ENCODE results near the gene NCOA6.

The NCOA6 gene

GRCh38 chr20:34825530-34826362, at the start of gene NCOA6:
TSS of gene NCOA6 (minus strand) at chr20:34825651. CDS start at chr20:34782355, 43,296 bp downstream.
- peak; percentile 92 for DNase-seq

DNA sequence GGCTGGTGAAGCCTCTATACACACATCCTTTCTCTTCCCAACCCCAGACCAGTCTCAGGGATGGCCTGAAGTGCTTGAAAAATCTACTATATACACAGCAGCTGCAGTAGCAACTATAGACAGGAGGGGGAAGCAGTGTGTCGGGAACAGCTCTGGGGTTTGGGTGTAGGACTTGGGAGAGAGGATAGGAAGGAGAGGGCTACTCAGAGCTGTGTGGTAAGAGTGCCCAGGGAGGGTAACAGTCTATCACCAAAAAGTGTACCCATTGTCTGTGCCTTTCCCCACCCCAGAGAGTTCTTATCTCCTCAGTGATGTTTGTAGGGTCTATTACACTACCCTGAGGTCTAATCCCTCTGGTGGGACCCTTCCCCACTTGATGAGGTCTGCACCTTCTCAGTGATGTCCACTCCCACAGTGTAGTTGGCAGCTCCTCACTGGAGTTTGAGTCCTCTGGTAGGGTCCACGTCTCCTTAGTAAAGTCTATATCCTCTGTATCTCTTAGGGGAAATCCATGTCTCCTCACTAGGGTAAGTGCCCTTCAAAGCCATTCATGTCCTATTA, 48.7 kb upstream of the NCOA6 start:
- DNase-seq = peak; percentile 92

DNA sequence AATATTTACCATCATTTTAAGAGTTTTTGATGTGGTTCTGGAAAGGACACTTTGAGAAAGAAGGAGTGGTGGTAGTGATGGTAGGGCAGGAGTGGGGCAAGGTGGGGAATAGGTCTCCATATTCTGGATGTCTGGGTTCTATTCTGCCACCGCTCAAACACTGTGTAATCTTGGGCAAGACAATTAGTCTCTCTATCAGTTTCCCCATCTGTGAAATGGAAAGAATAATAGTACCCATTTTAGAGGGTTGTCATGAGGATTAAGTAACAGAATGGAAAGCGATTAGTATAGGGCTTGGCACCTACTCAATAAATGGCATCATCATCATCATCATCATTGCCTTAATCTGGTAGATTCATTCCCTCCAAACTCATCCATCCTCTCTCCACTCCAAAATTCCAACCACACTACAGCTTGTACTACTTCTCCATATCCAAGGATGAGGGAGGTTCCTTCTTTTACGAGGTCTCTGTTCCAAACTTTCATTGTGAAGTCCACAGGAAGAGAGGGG, 48.2 kb upstream of the NCOA6 start:
- DNase-seq = no peak

GRCh38 chr20:34872622-34873224, 47.3 kb upstream of the NCOA6 start, which contains the start of gene GGT7:
TSS of gene GGT7 (minus strand) at chr20:34872856. CDS start at chr20:34872815, 41 bp downstream.
- peak; percentile 87 for DNase-seq

DNA sequence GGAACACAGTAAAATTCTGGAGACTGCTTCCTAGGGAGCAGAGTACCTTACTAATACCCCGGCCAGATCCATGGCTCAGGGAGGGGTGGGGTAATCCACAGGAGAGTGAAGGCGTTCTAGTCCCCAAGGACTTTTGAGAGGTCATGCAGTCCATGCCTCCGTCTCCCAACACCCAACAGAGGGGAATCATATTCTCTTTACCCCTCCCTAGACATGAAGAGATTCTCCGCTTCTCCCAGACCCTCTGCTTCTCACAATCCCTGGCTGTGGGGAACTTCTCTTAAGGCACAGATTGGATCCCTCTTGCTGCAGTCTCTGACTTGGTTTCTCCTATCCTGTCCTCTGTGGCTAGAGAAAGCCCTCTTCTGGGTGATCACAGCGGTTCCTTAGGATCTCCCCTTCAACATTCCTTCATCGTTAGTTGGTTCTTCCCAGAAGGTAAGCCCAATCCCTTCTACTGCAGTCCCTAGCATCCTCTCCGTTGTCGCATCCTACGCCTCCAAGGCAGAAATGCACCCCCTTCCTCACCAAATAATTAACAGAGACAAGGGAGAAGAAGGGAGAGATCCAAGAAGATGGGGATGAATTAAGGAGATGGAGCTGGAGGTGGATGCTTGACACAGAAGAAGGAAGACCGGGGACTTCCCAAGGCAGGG, 46.6 kb upstream of the NCOA6 start:
- no peak for DNase-seq

DNA sequence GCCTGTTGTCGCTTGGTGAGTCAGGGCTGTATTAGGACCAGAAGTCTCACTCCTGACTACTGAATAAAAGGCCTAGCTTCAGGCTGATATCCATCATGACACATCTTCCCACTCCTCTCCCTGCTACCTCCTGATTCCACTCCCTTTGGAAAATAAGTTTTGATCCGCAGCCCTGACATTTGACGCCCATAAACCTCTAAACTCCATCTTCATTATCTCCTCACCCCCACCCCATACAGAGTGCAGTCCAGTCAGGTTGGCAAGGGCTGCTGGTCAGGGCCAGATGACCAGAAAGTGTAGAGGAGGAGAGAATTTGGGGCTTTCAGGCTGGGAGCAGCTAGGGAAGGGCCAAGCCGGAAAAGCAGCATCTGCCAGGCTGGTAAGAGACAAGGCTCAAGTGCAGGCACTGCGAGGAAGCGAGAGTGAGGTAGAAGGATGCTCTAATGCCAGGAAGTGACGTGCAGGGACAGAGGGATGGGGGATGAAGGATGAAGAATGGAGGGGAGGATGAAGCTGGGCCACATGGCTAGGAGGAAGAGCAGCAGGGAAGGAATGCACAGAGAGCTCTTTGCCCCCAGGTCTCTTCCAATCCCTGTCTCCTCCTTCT, 46.0 kb upstream of the NCOA6 start:
- DNase-seq = no peak

- no peak for DNase-seq
Measured at GRCh38 chr20:34864216-34864615, 38.8 kb upstream of the NCOA6 start.

DNA sequence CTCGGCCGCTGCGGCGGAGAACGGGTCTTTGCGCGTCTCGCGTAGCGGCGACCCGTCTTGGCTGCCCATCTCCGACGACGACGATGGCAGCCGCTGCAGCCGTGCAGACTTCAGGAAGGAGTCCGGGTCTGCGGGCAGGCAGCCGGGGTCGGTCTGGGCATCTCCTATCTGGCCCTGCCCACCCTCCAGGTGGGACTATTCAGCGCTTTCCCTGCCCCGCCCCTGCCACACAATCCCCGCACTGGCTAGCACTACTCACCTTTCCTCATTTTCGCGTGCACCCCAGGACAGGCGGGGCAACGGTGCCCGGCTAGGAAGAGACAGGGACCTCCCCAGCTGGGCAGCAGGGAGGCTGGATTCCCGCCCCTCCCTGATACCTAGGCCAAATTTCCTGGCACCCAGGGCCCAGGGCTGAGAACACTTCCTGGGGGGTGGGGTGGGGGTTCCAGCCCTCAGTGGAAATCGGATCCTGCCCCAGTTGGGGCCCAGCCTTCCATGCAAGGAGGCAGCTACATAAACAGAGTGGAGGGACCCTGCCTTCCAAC, 38.0 kb upstream of the NCOA6 start:
- DNase-seq = no peak

GRCh38 chr20:34862724-34863123, 37.3 kb upstream of the NCOA6 start:
- DNase-seq = no peak

DNA sequence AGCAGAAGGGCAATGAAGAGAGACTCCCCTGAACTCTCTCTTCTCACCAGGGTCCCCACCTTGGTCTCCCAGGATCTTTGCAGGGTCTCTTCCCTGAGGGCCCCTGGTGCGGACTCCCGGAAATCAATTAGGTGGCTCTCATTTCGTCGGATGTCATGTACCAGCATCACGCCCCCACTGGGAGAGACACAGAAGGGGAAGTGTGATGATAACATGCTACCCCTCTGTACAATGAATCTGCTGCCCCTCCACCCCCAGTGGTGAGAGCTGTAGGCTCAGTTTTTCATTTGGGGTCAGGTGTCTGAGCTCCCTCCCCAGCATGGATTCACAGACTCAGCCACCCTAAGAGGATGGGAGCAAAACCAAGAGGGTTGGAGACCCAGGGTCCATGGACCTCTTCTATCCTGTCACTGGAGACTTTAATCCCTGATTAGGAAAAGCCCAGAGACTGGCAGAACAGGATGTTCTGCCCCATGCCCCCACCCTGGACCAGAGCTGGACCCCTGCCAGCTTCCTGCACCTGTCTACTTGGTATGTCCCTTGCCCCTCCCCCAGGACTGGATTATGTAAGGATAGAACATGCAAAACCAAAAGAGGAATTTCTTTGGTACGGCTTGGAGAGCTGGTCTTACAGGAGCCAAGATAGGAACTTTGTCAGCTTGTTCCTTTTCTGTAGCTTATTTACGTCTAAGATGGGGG, 36.1 kb upstream of the NCOA6 start:
- no peak for DNase-seq

- DNase-seq = no peak
Measured at GRCh38 chr20:34859826-34860545, 34.5 kb upstream of the NCOA6 start.

- no peak for DNase-seq
Measured at GRCh38 chr20:34859367-34859766, 33.9 kb upstream of the NCOA6 start.

- DNase-seq = no peak
Measured at GRCh38 chr20:34852298-34852697, 26.8 kb upstream of the NCOA6 start.

DNA sequence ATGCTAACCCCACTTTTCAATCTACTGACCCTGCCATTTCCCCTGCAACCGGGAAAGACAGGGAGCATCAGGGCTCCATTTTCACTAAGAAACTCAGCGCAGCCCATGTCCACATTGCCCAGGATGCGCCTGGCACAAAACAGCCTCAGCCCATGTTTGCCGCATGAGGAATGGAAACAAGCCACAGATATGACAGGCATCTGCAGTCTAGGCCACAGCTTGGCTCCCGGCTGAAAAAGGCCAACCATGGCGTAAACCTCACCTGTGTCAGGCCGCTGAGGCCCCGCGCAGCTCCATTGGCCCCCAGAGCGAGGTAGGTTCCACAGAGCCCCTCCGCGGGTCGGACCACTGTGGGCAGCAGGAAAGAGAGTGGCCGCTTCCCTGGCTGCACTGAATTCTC, 25.5 kb upstream of the NCOA6 start:
- no peak for DNase-seq

GRCh38 chr20:34849778-34850177, 24.3 kb upstream of the NCOA6 start:
- no peak for DNase-seq

DNA sequence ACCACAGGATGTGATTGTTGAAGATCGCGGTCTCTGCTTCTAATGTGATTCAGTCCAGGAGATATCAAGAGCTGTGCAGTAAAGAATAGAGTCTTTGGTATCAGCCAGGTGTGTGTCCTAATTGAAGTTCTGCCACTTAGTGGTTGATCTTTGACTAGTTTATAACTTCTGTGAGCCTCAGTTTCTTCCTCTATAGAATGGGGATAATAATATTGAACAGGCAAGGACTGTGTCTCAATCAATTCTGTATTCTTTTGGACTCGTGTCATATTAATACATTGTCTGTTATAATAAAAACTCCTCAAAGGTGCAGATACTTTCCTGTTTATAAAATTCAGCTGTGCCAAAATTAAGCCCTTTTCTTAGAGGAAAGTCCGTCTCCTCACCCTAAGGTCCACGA, 23.1 kb upstream of the NCOA6 start:
- peak; percentile 32 for DNase-seq

DNA sequence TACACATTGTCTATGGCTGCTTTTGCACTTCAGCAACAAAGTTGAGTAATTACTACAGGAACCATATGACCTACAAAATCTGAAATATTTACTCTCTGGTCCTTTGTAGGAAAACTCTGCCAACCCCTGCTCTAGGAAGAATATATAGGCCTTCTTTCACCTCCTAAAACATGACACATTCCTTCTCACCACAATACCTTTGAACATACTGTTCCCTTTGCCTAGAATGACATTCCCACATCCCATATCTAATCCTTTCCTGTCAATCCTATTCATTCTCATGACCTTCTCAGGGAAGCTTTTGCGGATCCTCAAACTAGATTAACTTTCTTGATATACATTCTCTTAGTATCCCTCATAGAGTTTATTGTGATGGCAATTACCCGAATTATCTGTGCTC, 18.0 kb upstream of the NCOA6 start:
- no peak for DNase-seq

DNA sequence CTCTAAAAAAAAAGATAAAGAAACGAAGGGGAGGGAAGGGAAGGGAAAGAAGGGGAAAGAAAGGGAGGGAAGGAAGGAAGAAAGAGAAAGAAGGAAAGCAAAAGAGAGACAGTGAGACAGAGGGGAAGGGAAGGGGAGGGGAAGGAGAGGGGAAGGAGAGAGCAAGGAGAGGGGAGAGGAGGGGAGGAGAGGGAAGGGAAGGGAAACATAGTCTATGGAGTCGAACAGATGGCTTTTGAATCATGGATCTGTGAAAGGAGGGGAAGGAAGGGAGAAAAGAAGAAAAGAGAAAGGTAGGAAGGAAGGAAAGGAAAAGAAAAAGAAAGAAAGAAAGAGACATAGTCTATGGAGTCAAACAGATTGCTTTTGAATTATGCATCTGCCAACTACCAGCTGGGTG, 16.7 kb upstream of the NCOA6 start:
- no peak for DNase-seq

DNA sequence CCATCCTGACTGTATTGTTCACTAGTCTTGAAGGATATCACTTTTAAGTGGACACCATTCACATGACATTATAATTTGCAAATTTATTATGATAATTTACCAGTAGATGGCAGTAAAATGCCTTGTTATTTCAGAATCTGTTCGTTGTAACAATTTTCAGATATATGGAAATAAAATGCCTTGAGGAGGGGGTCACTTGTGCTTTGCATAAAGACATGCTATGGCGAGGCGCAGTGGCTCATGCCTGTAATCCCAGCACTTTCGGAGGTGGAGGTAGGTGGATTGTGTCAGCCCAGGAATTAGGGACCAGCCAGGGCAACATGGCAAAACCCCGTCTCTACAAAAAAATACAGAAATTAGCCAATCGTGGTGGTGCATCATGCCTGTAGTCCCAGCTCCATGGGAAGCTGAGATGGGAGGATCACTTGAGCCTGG, 9.0 kb upstream of the NCOA6 start:
- peak; percentile 80 for DNase-seq

DNA sequence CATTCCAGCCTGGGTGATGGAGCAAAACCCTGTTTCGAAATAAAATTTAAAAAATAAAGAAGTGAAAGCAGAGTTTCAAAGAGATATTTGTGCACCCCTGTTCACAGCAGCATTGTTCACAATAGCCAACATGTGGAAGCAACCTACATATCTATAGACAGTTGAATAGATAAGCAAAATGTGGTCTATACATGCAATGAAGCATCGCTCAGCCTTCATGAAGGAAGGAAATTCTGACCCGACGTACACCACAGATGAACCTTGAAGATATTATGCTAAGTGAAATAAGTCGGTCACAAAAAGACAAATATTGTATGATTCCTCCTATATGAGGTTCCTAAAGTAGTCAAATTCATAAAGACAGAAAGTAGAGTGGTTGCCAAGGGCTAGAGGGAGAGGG, 6.5 kb upstream of the NCOA6 start:
- peak; percentile 85 for DNase-seq

DNA sequence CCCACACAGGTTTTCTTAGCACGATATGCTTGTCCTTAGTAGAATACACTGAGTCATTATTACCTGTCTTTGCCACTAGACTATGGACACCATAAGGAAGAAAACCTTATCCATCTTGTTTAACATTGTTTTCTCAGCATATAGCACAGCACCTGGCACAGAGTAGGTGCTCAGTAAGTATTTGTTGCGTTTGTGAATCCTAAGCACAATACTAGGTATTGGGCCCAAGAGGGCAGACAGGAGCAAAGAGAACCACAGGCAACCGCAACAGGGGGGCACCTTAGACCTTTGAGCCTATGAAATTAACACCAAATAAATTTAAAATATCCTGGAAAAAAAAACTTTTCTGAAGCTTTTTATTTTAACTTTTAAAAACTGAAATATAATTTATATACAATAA, 3.7 kb upstream of the NCOA6 start:
- peak; percentile 22 for DNase-seq
